8988T (cell line): ENCODE results near the gene CEP162.
"Not testable (repeated sequence)": the region's sequence is repeated elsewhere in the genome, so short reads cannot be mapped to it uniquely, and the experiment has no call there.

Experiments used
- DNase-seq: peaks from one replicate; pipeline ENCODE4 v3.0.0; 2011

The CEP162 gene

DNA sequence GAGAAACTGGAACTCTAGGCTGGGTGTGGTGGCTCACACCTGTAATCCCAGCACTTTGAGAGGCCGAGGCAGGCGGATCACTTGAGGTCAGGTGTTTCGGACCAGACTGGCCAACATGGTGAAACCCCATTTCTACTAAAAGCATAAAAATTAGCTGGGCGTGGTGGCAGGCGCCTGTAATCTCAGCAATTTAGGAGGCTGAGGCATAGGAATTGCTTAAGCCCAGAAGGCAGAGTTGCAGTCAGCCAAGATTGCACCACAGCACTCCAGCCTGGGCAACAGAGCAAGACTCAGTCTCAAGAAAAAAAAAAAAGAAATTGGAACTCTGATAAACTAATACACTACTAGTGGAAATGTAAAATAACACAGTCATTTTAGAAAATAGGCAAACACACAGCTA is 3.8 kb downstream of the CEP162 start:
- DNase-seq = not testable (repeated sequence)

DNA sequence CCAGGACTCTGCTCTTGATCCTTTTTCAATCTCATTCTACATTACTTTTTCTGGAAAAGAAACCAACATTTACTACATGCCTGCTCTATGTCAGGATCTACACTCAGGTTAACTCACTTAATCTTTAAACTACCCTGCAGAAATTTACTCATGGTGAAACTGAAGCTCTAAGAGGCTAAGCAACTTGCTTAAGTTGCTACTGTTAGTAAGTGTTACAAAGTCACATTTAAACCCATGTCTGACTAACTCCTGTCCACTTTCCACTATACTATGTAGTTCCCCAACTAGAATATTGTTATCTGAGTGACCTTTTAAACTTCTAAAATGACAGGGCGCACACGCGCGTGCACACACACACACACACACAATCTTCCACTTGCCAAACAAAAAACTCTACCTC is 5.0 kb downstream of the CEP162 start:
- no peak for DNase-seq

DNA sequence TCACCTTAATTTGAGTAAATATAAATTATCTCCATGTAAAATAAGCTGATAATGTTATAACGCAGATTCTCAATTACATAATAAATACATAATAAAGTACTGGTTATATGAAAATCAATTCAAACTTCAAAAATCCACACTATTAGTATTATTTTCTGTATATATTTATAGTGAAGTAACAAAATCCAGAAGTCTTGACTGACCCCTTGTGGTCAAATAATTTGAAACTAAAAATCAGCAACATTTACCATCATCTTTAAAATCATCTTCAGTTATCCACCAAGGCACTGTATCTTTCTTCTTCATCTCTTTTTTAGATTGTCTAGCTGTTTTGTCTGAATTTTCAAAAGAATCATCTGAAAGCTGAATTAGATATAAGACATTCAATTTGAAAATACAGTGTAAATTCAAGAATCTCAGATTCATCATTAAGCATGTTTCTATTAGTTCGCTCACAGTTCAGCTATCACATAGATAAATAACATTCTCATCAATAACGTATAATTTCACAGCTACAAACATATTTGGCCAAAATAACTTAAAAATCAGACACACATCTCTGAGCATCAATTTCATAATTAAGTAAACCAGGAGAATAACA is 6.5 kb downstream of the CEP162 start:
- DNase-seq = no peak

DNA sequence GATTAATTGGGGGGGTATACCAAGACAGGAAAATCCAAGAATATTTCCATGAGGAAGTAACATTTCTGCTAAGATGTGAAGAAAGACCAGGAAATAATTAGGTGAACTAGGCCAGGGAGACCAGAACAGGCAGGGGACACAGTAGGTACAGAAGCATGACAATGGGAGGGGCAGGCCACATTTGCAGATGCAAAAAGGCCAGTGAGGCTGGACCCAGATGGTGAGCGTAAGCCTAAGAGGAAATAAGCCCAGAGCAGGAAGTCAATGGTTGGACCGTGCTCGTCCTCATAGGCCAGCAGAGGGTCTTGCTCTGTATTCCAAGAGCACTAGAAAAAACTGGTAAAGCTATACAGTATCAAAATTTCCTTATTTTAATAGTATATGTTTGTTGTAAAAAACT is 9.4 kb downstream of the CEP162 start:
- no peak for DNase-seq

- DNase-seq = no peak
Observed at GRCh38 chr6:84213217-84213616, 14.2 kb downstream of the CEP162 start.

- DNase-seq = no peak
Observed at GRCh38 chr6:84204011-84204410, 23.4 kb downstream of the CEP162 start.

- DNase-seq = not testable (repeated sequence)
Observed at GRCh38 chr6:84199987-84200386, 27.5 kb downstream of the CEP162 start.

DNA sequence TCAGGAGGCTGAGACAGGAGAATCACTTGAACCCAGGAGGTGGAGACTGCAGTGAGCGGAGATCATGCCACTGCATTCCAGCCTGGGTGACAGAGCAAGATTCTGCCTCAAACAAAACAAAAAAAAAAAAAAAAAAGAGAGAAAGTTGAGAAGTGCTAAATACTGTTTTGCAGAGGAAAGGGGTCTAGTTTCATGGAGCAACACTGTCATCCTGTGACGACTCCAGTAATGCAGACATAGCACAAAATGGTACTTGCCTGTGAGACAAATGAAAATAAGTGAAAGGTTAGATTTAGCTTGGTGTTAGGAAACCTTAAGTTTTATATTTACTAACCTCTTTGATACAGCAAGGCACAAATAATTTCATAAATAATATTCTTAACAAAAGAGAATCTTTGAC is 29.7 kb downstream of the CEP162 start:
- DNase-seq = no peak

- DNase-seq = no peak
Observed at GRCh38 chr6:84193114-84193708, 34.2 kb downstream of the CEP162 start.

GRCh38 chr6:84191802-84192201 is 35.6 kb downstream of the CEP162 start:
- DNase-seq = no peak

DNA sequence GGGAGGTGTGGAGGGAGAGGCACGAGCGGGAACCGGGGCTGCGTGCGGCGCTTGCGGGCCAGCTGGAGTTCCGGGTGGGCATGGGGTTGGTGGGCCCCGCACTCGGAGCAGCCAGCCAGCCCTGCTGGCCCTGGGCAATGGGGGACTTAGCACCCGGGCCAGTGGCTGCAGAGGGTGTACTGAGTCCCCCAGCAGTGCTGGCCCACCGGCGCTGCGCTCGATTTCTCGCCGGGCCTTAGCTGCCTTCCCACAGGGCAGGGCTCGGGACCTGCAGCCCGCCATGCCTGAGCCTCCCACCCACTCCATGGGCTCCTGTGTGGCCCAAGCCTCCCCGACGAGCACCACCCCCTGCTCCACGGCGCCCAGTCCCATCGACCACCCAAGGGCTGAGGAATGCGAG is 38.1 kb downstream of the CEP162 start:
- not testable (repeated sequence) for DNase-seq

DNA sequence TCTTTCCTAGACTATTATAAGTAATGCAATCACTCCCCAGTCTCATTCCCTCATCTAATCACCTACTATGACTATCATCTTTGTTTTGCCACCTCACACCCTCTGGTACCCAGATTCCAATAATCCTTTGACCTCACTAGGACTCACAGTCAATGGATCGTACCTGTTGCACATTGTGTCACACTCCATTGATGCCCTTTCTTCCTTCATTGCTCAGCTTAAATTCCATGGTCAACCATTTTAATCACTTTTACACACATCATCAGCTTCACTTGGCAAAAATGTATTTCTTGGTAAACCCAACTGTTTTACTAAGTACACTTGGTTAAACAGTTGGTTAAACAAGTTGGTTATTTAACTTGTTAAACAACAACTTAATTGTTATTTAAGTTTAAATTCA is 44.0 kb downstream of the CEP162 start:
- no peak for DNase-seq

GRCh38 chr6:84182001-84182400 is 45.4 kb downstream of the CEP162 start:
- no peak for DNase-seq

DNA sequence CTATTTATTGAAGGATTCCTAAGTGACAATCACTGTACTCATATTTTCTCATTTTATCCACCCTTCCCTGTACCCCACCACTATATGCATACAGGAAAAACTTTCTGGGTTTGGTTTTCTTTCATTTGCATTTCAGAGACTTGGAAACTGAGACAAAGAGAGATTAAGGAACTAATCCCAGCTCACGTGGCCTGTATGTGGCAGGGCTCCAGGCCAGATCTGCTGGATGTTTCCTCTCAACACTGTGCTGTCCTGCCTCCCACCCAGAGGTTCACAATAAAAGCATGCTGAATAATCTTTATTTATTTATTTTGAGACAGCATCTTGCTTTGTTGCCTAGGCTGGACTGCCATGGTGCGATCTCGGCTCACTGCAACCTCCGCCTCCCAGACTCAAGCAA is 50.2 kb downstream of the CEP162 start:
- no peak for DNase-seq

- DNase-seq = no peak
Observed at GRCh38 chr6:84172574-84172973, 54.9 kb downstream of the CEP162 start.

- no peak for DNase-seq
Observed at GRCh38 chr6:84172080-84172479, 55.4 kb downstream of the CEP162 start.

DNA sequence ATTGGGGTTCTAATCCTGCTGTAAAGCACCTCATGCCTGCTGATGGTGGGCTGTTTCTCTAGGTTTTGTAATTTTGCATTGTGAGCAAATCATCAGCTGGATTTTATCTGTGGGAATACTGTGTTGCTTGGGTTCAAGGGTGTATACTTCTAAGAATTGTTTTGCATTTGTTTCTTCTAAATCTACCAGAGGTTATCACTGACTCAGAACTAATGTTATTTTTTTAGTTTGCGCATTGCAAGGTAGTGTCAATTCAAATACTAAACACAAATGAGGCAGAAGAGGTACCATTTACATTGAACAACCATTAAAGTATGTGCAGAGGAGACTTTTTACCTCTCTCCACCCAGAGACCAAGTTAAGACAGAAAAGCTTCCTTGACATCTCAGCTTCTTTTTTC is 60.0 kb downstream of the CEP162 start:
- DNase-seq = no peak

DNA sequence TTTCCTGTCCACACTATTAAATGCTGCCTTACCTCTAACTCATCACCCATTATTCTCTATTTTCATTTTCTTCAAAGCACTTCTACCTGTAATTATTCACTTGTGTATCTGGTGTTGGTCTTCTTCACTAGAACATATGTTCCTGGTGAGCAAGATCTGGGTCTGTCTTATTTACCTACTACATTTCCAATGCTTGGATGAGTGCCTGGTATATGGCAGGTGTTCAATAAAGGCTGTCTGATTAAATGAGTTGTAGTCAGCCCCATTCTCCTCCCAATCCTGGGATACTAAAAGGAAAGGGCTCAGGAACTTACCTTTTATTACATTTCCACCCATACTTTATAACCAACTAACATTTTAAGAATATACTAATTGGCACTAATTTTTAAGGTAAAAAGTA is 61.0 kb downstream of the CEP162 start:
- DNase-seq = no peak

- not testable (repeated sequence) for DNase-seq
Observed at GRCh38 chr6:84164328-84164727, 63.1 kb downstream of the CEP162 start.

DNA sequence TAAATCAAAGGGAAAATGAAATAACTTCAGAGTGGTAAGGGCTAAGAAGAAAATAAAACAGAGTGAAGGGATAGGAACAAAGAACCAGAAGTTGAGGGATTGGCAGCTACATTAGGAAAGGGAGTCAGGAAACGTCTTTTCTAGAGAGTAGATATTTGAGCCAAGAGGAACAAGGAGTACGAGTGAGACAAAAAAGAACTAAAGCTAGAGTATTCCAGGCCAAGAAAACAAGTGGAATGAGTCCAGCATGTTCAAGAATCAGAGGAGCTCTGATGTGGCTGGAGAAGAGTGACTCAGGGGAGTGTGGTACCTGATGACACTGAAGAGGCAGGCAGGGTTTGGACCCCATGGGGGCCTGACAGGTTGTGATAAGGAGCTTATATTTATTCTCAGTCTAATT is 66.3 kb downstream of the CEP162 start:
- DNase-seq = no peak

DNA sequence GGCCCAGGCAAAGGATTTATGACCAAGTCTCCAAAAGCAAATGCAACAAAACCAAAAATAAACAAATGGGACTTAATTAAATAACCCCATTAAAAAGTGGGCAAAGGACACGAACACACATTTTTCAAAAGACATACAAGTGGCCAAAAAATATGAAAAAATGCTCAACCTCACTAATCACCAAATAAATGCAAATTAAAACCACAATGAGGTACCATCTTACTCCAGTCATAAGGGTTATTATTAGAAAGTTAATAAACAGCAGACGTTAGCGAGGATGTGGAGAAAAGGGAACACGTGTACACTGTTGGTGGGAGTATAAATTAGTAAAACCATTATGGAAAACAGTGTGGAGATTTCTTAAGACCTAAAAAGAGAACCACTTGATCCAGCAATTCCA is 71.1 kb downstream of the CEP162 start:
- DNase-seq = no peak

DNA sequence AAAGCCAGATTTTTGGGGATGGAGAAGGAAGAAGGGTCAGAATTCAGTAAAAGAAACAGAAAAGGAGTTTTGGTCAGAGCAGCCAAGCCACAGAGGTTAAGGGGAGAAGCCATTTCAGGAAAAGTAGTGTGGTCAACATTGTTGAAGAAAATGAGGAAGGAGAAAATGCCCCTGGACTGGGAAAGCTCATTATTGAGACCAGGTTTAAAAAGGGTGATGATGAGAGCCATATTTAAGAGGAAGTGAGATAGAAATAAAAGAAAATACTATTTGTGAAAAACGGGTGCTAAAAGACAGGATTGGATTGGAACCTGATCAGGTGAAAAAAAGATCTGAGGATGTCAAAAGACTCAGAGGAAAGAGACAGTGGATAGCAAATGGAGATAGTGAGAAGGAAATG is 75.8 kb downstream of the CEP162 start:
- no peak for DNase-seq

- DNase-seq = no peak
Observed at GRCh38 chr6:84150705-84151104, 76.7 kb downstream of the CEP162 start.

DNA sequence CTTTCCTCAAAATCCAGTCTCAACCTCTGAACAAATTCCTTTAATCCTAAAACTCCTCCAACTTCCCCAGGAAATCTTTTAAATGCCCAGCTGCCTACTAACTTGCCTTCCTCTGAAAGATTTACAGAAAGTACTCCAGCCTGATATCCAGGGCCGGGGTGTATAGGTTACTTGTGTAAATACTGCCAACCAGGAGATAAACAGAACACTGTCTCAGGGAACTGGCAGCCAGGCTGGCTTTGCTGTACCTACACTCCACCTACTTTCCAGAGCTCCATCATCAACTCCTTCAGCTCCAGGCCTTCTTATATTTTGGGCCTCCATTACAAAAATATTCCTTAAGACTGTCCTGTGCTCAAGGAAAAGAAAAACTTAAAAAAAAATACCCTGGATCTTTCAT is 85.9 kb downstream of the CEP162 start:
- DNase-seq = no peak

GRCh38 chr6:84139311-84139710 is 88.1 kb downstream of the CEP162 start:
- DNase-seq = no peak
